Measurements from ENCODE around the gene MSANTD2.
"Not testable (repeated sequence)": the region's sequence is repeated elsewhere in the genome, so short reads cannot be mapped to it uniquely, and the experiment has no call there.

The MSANTD2 gene

GRCh38 chr11:124778281-124778680 is 21.9 kb downstream of the MSANTD2 start:
- DNase-seq (ENCODE audit: low read depth in 1 of 2, low spot score in 1 of 2) = no peak

GRCh38 chr11:124776865-124777645 is 23.2 kb downstream of the MSANTD2 start:
- DNase-seq (ENCODE audit: low read depth in 1 of 2, low spot score in 1 of 2) = no peak

GRCh38 chr11:124770959-124771358 is 29.2 kb downstream of the MSANTD2 start:
- DNase-seq (ENCODE audit: low read depth in 1 of 2, low spot score in 1 of 2) = not testable (repeated sequence)

- DNase-seq (ENCODE audit: low read depth in 1 of 2, low spot score in 1 of 2) = no peak
These were observed 30.1 kb downstream of the MSANTD2 start for GRCh38 chr11:124769806-124770774.

- no peak for DNase-seq (ENCODE audit: low read depth in 1 of 2, low spot score in 1 of 2)
These were observed 31.3 kb downstream of the MSANTD2 start for GRCh38 chr11:124768914-124769313.

- no peak for DNase-seq (ENCODE audit: low read depth in 1 of 2, low spot score in 1 of 2)
These were observed 34.0 kb downstream of the MSANTD2 start for GRCh38 chr11:124766156-124766555.

- DNase-seq (ENCODE audit: low read depth in 1 of 2, low spot score in 1 of 2) = peak; percentile 71 to 78
These were observed 36.9 kb downstream of the MSANTD2 start for GRCh38 chr11:124763156-124763947.

GRCh38 chr11:124762624-124763155 is 37.5 kb downstream of the MSANTD2 start:
- no peak for DNase-seq (ENCODE audit: low read depth in 1 of 2, low spot score in 1 of 2)

GRCh38 chr11:124762105-124762623 is 38.0 kb downstream of the MSANTD2 start, which contains the start of gene ESAM:
TSS of gene ESAM (minus strand) at chr11:124762290. CDS start at chr11:124762154, 136 bp downstream.
- peak; percentile 46 to 50 for DNase-seq (ENCODE audit: low read depth in 1 of 2, low spot score in 1 of 2)

- DNase-seq (ENCODE audit: low read depth in 1 of 2, low spot score in 1 of 2) = no peak
These were observed 38.7 kb downstream of the MSANTD2 start for GRCh38 chr11:124761301-124762104.

GRCh38 chr11:124760806-124761205 is 39.4 kb downstream of the MSANTD2 start:
- DNase-seq (ENCODE audit: low read depth in 1 of 2, low spot score in 1 of 2) = no peak

GRCh38 chr11:124760205-124760652 is 40.0 kb downstream of the MSANTD2 start:
- no peak for DNase-seq (ENCODE audit: low read depth in 1 of 2, low spot score in 1 of 2)

GRCh38 chr11:124759266-124760204 is 40.7 kb downstream of the MSANTD2 start:
- DNase-seq (ENCODE audit: low read depth in 1 of 2, low spot score in 1 of 2) = no peak

GRCh38 chr11:124758355-124759265 is 41.6 kb downstream of the MSANTD2 start:
- peak in 1 of 2 donors; percentile 47 for DNase-seq (ENCODE audit: low read depth in 1 of 2, low spot score in 1 of 2)

GRCh38 chr11:124757320-124757719 is 42.9 kb downstream of the MSANTD2 start:
- no peak for DNase-seq (ENCODE audit: low read depth in 1 of 2, low spot score in 1 of 2)

GRCh38 chr11:124756753-124757227 is 43.4 kb downstream of the MSANTD2 start:
- DNase-seq (ENCODE audit: low read depth in 1 of 2, low spot score in 1 of 2) = no peak

GRCh38 chr11:124756033-124756752 is 44.0 kb downstream of the MSANTD2 start:
- DNase-seq (ENCODE audit: low read depth in 1 of 2, low spot score in 1 of 2) = no peak

All from stimulated activated CD4-positive, alpha-beta T cell treated with anti-CD3 and anti-CD28 coated beads, Interleukin-15, amount 100 ng/mL, for 1 hour (primary cell).